ENCODE results near the gene FBXO11. TPM values are rescaled to one million over a fixed set of nuclear protein-coding genes. Genes with fewer than 3 reads are reported as not detected.
A peak's percentile ranks its signal among the peaks of the same experiment; 100 is the strongest.
"Not testable (repeated sequence)": the region's sequence is repeated elsewhere in the genome, so short reads cannot be mapped to it uniquely, and the experiment has no call there.

The FBXO11 gene
- polyA plus RNA-seq, 1 of the 3 experiments (the other 2 are of a cell fraction), result 26.6 TPM

GRCh38 chr2:47864566-47864965, 41.7 kb downstream of the FBXO11 start (continued):
- TF ChIP-seq ZBTB33 (IDR thresholded peaks at IDR 0.05; ENCODE audit: borderline replicate concordance, low read depth), result no peak
- TF ChIP-seq, protein P1, sequence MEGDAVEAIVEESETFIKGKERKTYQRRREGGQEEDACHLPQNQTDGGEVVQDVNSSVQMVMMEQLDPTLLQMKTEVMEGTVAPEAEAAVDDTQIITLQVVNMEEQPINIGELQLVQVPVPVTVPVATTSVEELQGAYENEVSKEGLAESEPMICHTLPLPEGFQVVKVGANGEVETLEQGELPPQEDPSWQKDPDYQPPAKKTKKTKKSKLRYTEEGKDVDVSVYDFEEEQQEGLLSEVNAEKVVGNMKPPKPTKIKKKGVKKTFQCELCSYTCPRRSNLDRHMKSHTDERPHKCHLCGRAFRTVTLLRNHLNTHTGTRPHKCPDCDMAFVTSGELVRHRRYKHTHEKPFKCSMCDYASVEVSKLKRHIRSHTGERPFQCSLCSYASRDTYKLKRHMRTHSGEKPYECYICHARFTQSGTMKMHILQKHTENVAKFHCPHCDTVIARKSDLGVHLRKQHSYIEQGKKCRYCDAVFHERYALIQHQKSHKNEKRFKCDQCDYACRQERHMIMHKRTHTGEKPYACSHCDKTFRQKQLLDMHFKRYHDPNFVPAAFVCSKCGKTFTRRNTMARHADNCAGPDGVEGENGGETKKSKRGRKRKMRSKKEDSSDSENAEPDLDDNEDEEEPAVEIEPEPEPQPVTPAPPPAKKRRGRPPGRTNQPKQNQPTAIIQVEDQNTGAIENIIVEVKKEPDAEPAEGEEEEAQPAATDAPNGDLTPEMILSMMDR (IDR thresholded peaks at IDR 0.05), result no peak

DNA sequence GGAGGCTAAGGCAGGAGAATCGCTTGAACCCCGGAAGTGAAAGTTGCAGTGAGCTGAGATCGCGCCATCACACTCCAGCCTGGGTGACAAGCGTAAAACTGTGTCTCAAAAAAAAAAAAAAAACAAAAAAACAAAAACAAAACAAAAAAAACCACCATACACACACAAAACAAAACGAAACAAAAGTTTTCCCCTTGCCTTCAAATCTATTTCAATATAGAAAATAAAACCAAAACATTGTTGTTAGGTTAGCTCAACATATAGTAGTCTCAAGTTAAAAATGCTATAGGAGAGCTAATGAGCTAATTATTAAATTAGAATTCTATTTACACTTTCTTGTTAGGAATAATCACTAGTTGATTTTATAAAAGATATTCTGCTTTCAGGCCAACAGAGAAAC, 43.3 kb downstream of the FBXO11 start:
- CTCF ChIA-PET, result interaction anchor here (1.1 to 2.5 kb wide), 6 partner anchors 10 to 559 kb away, joined by 3 to 14 read pairs (median 3); no protein-coding TSS in a partner anchor
- DNase-seq, result no peak
- POLR2A ChIA-PET, result interaction anchor here (0.7 kb wide), 1 partner anchor 20 kb away, joined by 3 read pairs; no protein-coding TSS in a partner anchor

DNA sequence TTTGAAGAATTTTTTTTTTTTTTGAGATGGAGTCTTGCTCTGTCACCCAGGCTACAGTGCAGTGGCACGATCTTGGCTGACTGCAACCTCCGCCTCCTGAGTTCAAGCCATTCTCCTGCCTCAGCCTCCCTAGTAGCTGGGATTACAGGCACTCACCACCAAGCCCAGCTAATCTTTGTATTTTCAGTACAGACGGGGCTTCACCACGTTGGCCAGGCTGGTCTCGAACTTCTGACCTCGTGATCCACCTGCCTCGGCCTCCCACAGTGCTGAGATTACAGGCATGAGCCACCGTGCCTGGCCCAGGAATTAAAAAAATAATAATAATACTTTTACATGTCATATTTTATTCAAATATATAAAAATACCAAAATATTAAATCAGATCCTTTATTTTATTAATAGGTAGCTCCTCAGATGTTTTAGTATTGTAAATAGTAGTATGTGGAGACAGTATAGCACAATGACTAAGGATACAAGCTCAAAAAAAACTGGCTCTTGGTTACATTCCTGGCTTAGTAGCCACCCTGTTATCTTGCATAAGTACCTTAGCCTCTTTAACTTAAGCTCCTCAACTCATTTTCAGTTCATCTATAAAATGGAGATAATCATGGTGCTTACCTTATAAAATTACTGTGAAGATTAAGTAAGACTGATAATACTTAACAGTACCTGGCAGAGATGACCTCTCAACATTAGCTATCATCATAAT, 53.1 kb downstream of the FBXO11 start:
- H3K4me3 ChIP-seq (ENCODE audit: low read depth in 2 of 2, low read length in 1 of 2); H3K36me3 ChIP-seq (replicated peaks in 1 of 2; ENCODE audit: control insufficient read depth in 1 of 2, insufficient read depth in 2 of 2, low read length in 1 of 2); H3F3A ChIP-seq (replicated peaks; ENCODE audit: insufficient read depth); H3K27me3 ChIP-seq (ENCODE audit: insufficient read depth); H3K9me2 ChIP-seq; H3K9ac ChIP-seq; POLR2A ChIA-PET; DNase-seq; H3K4me2 ChIP-seq; H2AFZ ChIP-seq (ENCODE audit: low read depth); H3K9me3 ChIP-seq: not testable (repeated sequence)
- Histone ChIP-seq H3K79me2 (ENCODE audit: insufficient read depth) (peaks cover 100% of the 10 kb centered on the region), H4K20me1 (ENCODE audit: insufficient read depth) (peaks cover 95% of the 10 kb centered on the region), H3K4me1 (ENCODE audit: control insufficient read depth in 1 of 2, insufficient read depth in 2 of 2, low read depth in 1 of 2, low read length in 1 of 2) (peaks cover 4 to 21% of the 10 kb centered on the region in 2 experiments; a peak in 2 of 4 replicates), H3K27ac (ENCODE audit: low read depth in 2 of 2, low read length in 1 of 2) (0 out of 4 replicates have a peak overlapping the region, but pooled peaks of 1 of the 2 experiments have one; percentile 5)
- CTCF ChIA-PET, result interaction anchor here (0.9 to 2.5 kb wide), 7 partner anchors 9 to 254 kb away, joined by 3 to 10 read pairs (median 3); partner anchors contain the start of gene FBXO11
- WGBS (ENCODE audit: low lambda C conversion rate), result 96% methylated on average over 8 of the region's 8 CpGs

More for the DNA sequence above, 43.3 kb downstream of the FBXO11 start:
- WGBS (ENCODE audit: low lambda C conversion rate), result 96% methylated on average over 6 of the region's 6 CpGs
- no peak for TF ChIP-seq TAF1 (IDR thresholded peaks at IDR 0.05; ENCODE audit: borderline replicate concordance, low read depth, low read length)
- TF ChIP-seq ELF1 (IDR thresholded peaks at IDR 0.05), result no peak
- TF ChIP-seq EZH2phosphoT487 (IDR thresholded peaks at IDR 0.05; ENCODE audit: borderline replicate concordance, low read depth), result no peak
- no peak for TF ChIP-seq FOXJ3 (CRISPR knock-in tag; IDR thresholded peaks at IDR 0.05)
- no peak for TF ChIP-seq RXRA (IDR thresholded peaks at IDR 0.05; ENCODE audit: borderline replicate concordance, low read depth)
- TF ChIP-seq MXI1 (IDR thresholded peaks at IDR 0.05; ENCODE audit: low read depth, low read length), result no peak
- no peak for TF ChIP-seq RFX5 (IDR thresholded peaks at IDR 0.05; ENCODE audit: low read length)
- no peak for TF ChIP-seq MAX (IDR thresholded peaks at IDR 0.05; ENCODE audit: low read depth)
- no peak for TF ChIP-seq FOXM1 (IDR thresholded peaks at IDR 0.05; ENCODE audit: low read depth)
- TF ChIP-seq, protein P2, sequence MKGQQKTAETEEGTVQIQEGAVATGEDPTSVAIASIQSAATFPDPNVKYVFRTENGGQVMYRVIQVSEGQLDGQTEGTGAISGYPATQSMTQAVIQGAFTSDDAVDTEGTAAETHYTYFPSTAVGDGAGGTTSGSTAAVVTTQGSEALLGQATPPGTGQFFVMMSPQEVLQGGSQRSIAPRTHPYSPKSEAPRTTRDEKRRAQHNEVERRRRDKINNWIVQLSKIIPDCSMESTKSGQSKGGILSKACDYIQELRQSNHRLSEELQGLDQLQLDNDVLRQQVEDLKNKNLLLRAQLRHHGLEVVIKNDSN (IDR thresholded peaks at IDR 0.05; ENCODE audit: borderline replicate concordance, low read depth), result no peak
- TF ChIP-seq, protein P3, sequence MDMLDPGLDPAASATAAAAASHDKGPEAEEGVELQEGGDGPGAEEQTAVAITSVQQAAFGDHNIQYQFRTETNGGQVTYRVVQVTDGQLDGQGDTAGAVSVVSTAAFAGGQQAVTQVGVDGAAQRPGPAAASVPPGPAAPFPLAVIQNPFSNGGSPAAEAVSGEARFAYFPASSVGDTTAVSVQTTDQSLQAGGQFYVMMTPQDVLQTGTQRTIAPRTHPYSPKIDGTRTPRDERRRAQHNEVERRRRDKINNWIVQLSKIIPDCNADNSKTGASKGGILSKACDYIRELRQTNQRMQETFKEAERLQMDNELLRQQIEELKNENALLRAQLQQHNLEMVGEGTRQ (IDR thresholded peaks at IDR 0.05; ENCODE audit: borderline replicate concordance, low read depth, low read length), result no peak
- Histone ChIP-seq H4K20me1 (ENCODE audit: insufficient read depth) (peaks cover 96% of the 10 kb centered on the region), H3K27me3 (ENCODE audit: insufficient read depth) (no peaks in the 10 kb centered on the region), H3F3A (replicated peaks; ENCODE audit: insufficient read depth) (peaks cover 11% of the 10 kb centered on the region), H3K9ac (no peak overlapping the region), H2AFZ (ENCODE audit: low read depth) (no peak overlapping the region), H3K9me2 (no peaks in the 10 kb centered on the region), H3K36me3 (replicated peaks in 1 of 2; ENCODE audit: control insufficient read depth in 1 of 2, insufficient read depth in 2 of 2, low read length in 1 of 2) (no peaks in the 10 kb centered on the region), H3K4me3 (ENCODE audit: low read depth in 2 of 2, low read length in 1 of 2) (no peak overlapping the region), H3K4me1 (ENCODE audit: control insufficient read depth in 1 of 2, insufficient read depth in 2 of 2, low read depth in 1 of 2, low read length in 1 of 2) (peaks cover 11 to 15% of the 10 kb centered on the region in 2 experiments), H3K4me2 (no peak overlapping the region), H3K79me2 (ENCODE audit: insufficient read depth) (peaks cover 100% of the 10 kb centered on the region), H3K9me3 (no peaks in the 10 kb centered on the region), H3K27ac (ENCODE audit: low read depth in 2 of 2, low read length in 1 of 2) (no peak overlapping the region)

Data from SK-N-SH (cell line).